Vagina (tissue), 2 donors: ENCODE results near the gene IFNL3. TPM values are rescaled to one million over a fixed set of nuclear protein-coding genes. Genes with fewer than 3 reads are reported as not detected.
"Not testable (repeated sequence)": the region's sequence is repeated elsewhere in the genome, so short reads cannot be mapped to it uniquely, and the experiment has no call there.

ENCODE experiments used
- DNase-seq, 2 donors: peaks; one replicate each; pipeline ENCODE4 v3.0.0-alpha.2; 2017; ENCODE audit errors: extremely low spot score in 2 of 2
- H3K27ac ChIP-seq: fragments of 200-600 bp; sonication (generic); one replicate; pipeline ENCODE4 v1.5.1; 2019
- H3K27me3 ChIP-seq: fragments of 200-600 bp; sonication (generic); one replicate; pipeline ENCODE4 v1.5.1; 2019
- H3K36me3 ChIP-seq, 2 donors: fragments of 200-600 bp; sonication (generic); one replicate each; pipeline ENCODE4 v1.5.1; 2017 to 2019
- H3K4me1 ChIP-seq: fragments of 200-600 bp; sonication (generic); one replicate; pipeline ENCODE4 v1.5.1; 2019
- H3K4me3 ChIP-seq, 2 donors: fragments of 200-600 bp; sonication (generic); 1 replicate in 1 of 2; 2 replicates in 1 of 2; pipeline ENCODE4 v1.5.1; 2016 to 2019
- H3K9me3 ChIP-seq: fragments of 200-600 bp; sonication (generic); one replicate; pipeline ENCODE4 v1.5.1; 2019
- CTCF ChIP-seq, 3 experiments: fragments of 450-650 bp in 2 of 3; fragments of 200-600 bp in 1 of 3; sonication (generic) in 1 of 3; IDR thresholded peaks; one replicate each; pipeline ENCODE4 v1.5.1; 2017 to 2019; ENCODE audit warnings: antibody characterized with exemption in 3 of 3, mild to moderate bottlenecking in 2 of 3, moderate library complexity in 2 of 3
- POLR2A ChIP-seq, 2 donors: fragments of 450-650 bp; IDR thresholded peaks; one replicate each; pipeline ENCODE4 v1.6.1; 2017; ENCODE audit warnings: antibody characterized with exemption in 2 of 2, mild to moderate bottlenecking in 2 of 2, moderate library complexity in 2 of 2
- POLR2AphosphoS5 ChIP-seq, 2 donors: sonication (generic); formaldehyde crosslinking; IDR thresholded peaks; one replicate each; pipeline ENCODE4 v1.9.0; 2017; ENCODE audit warnings: antibody characterized with exemption in 2 of 2, mild to moderate bottlenecking in 2 of 2, low read depth in 1 of 2; ENCODE audit not compliant: insufficient read depth in 1 of 2
- intact Hi-C: fragments of 100-400 bp; cut with DNase I; formaldehyde crosslinking; loops from one replicate; pipeline ENCODE4 v1.15.1; 2023
- total RNA-seq: library from RNA; depleted of rRNA; stranded (reverse); fragments of >200 nt; gene quantifications from one replicate; pipeline ENCODE4 v1.2.3, GENCODE V29; 2016

The IFNL3 gene
- not detected for total RNA-seq

DNA sequence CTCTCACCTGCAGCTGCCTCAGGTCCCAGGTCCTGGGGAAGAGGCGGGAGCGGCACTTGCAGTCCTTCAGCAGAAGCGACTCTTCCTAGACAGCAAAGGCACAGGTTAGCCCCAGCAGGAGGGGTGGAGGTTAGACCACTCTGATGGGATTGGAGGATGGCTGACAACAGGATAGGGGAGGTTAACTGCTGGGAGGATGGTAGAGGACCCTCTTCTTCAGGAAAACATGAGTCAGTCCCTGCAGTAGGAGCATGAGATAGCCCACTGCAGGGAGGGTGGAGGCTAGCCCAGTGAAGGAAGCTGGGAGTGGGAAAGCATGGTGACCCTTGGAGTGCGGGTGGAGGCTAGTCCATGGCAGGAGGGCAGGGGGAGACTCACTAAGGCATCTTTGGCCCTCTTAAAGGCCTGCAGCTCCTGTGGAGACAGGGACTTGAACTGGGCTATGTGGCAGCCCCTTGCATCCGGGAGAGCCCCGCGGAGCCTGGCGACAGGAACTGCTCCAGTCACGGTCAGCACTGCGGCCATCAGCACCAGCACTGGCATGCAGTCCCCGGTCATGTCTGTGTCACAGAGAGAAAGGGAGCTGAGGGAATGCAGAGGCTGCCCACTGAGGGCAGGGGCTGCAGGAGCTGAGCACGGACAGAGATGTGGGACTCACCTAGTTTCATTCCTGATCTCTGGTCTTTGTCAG, at the start of gene IFNL3:
IFNL3 (minus strand) TSS at position 597 of the 691 bp plus-strand sequence; CDS start at position 558, 39 bp downstream.
- H3K27ac ChIP-seq, H3K36me3 ChIP-seq, DNase-seq, intact Hi-C loops, H3K4me3 ChIP-seq, H3K9me3 ChIP-seq: not testable (repeated sequence)
- peaks cover 12% of the 10 kb centered on the region for H3K4me1 ChIP-seq
- peaks cover 11% of the 10 kb centered on the region for H3K27me3 ChIP-seq

DNA sequence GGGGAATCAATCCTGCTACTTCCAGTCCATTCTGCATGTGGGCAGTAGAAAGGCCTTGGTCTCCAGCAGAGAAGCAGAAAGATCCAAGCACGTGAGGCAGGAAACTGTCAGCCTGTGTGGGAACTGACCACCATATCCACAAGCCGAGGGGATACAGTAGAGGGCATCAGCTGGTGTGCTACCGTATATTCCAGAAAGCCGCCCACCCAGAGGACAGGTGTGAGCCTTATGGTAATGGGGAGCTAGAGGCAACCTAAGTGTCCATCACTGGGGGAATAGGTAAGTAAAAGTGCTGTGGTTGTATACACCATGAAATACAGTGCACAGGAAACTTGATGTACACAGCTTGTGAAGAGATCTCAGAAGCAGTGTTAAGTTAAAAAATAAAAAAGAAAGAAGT, 48.6 kb upstream of the IFNL3 start:
- no peak overlapping the region for H3K27ac ChIP-seq
- no peaks in the 10 kb centered on the region for H3K27me3 ChIP-seq
- no peaks in the 10 kb centered on the region for H3K36me3 ChIP-seq
- no peaks in the 10 kb centered on the region for H3K4me1 ChIP-seq
- DNase-seq: no peak
- no peak for TF ChIP-seq POLR2AphosphoS5 (IDR thresholded peaks at IDR 0.05; ENCODE audit: insufficient read depth in 1 of 2, low read depth in 1 of 2)
- no peak for TF ChIP-seq CTCF (IDR thresholded peaks at IDR 0.05)
- TF ChIP-seq POLR2A (IDR thresholded peaks at IDR 0.05): no peak
- no peaks in the 10 kb centered on the region for H3K9me3 ChIP-seq
- intact Hi-C loops: no loop called here
- H3K4me3 ChIP-seq: no peak overlapping the region

- no peaks in the 10 kb centered on the region for H3K36me3 ChIP-seq
- no peak for DNase-seq
- TF ChIP-seq POLR2AphosphoS5 (IDR thresholded peaks at IDR 0.05; ENCODE audit: insufficient read depth in 1 of 2, low read depth in 1 of 2) (no peak), CTCF (IDR thresholded peaks at IDR 0.05) (no peak), POLR2A (IDR thresholded peaks at IDR 0.05) (no peak)
- no peak overlapping the region for H3K27ac ChIP-seq
- H3K9me3 ChIP-seq: peaks cover 4% of the 10 kb centered on the region
- intact Hi-C loops: no loop called here
- H3K4me1 ChIP-seq: no peaks in the 10 kb centered on the region
- H3K27me3 ChIP-seq: no peaks in the 10 kb centered on the region
- H3K4me3 ChIP-seq: no peak overlapping the region
Observed at GRCh38 chr19:39284032-39284431, 39.2 kb upstream of the IFNL3 start.

- intact Hi-C loops: no loop called here
- Histone ChIP-seq H3K9me3 (peaks cover 4% of the 10 kb centered on the region), H3K36me3 (no peaks in the 10 kb centered on the region), H3K27ac (no peak overlapping the region), H3K4me1 (no peaks in the 10 kb centered on the region), H3K27me3 (no peaks in the 10 kb centered on the region), H3K4me3 (no peak overlapping the region)
- TF ChIP-seq CTCF (IDR thresholded peaks at IDR 0.05): no peak
- TF ChIP-seq POLR2A (IDR thresholded peaks at IDR 0.05): no peak
- no peak for TF ChIP-seq POLR2AphosphoS5 (IDR thresholded peaks at IDR 0.05; ENCODE audit: insufficient read depth in 1 of 2, low read depth in 1 of 2)
- no peak for DNase-seq
Observed at GRCh38 chr19:39282021-39282420, 37.2 kb upstream of the IFNL3 start.

DNA sequence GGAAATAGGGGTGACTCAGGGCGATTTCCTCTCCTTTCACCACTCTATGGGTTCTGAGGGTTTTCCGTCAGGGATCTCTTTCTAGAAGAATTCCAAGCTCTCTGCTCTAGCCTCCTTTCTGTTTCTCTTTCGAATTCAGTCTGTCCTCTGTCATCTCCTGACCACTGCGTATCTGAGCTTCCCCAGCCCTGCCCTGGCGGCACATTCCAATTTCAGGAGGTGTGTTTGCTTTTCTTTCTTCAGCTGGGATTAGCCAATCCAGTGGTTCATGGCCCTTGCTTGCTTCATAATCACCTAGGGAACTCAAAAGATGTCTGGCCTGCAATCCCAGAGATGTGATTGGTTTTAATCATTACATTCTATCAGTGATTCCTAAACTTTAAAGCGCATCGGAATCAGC, 32.8 kb upstream of the IFNL3 start:
- no peak for DNase-seq
- Histone ChIP-seq H3K36me3 (no peaks in the 10 kb centered on the region), H3K9me3 (no peaks in the 10 kb centered on the region), H3K27me3 (no peaks in the 10 kb centered on the region), H3K27ac (no peak overlapping the region), H3K4me1 (no peaks in the 10 kb centered on the region), H3K4me3 (no peak overlapping the region)
- TF ChIP-seq CTCF (IDR thresholded peaks at IDR 0.05) (no peak), POLR2AphosphoS5 (IDR thresholded peaks at IDR 0.05; ENCODE audit: insufficient read depth in 1 of 2, low read depth in 1 of 2) (no peak), POLR2A (IDR thresholded peaks at IDR 0.05) (no peak)
- intact Hi-C loops: no loop called here
